ENCODE results near the gene CPNE7. TPM values are rescaled to one million over a fixed set of nuclear protein-coding genes. Genes with fewer than 3 reads are reported as not detected.

CPNE7 gene
- total and polyA plus RNA-seq, 2 donors (not counting 1 experiment from before 2014, with no cell fraction given): 10.2 to 53.0 TPM

- no peak overlapping the region for H2AFZ ChIP-seq (ENCODE audit: low read length)
- peaks cover 26% of the 10 kb centered on the region for H3K4me1 ChIP-seq (ENCODE audit: control insufficient read depth, extremely low read depth, insufficient read depth, low read length)
- no peak for DNase-seq (ENCODE audit: low read depth in 2 of 2)
- no peaks in the 10 kb centered on the region for H3K27me3 ChIP-seq (ENCODE audit: control insufficient read depth, insufficient read depth, low read length)
- no peaks in the 10 kb centered on the region for H3K9me3 ChIP-seq (ENCODE audit: control insufficient read depth, insufficient read depth, low read depth, low read length)
- H3K4me3 ChIP-seq (replicated peaks in 1 of 4; ENCODE audit: control extremely low read depth in 1 of 4, insufficient read depth in 1 of 4, low read depth in 3 of 4, low read length in 4 of 4): peak overlapping the region; percentile 59 to 93 (median 86)
- H3K4me2 ChIP-seq (ENCODE audit: extremely low read depth, insufficient read depth, low read length): peak overlapping the region; percentile 64
- peaks cover 25% of the 10 kb centered on the region for H3K36me3 ChIP-seq (ENCODE audit: control insufficient read depth, insufficient read depth, low read length)
- peaks cover 3% of the 10 kb centered on the region for H4K20me1 ChIP-seq (ENCODE audit: control insufficient read depth, extremely low read depth, insufficient read depth, low read length)
- TF ChIP-seq CTCF (conservative IDR thresholded peaks at IDR 0.05 in 1 of 2, IDR thresholded peaks at IDR 0.05 in 1 of 2; ENCODE audit: low read depth in 1 of 2, low read length in 2 of 2): no peak
- TF ChIP-seq EZH2 (IDR thresholded peaks at IDR 0.05; ENCODE audit: low read length, missing control alignments): no peak
- H3K27ac ChIP-seq (ENCODE audit: insufficient read depth, low read length): no peak overlapping the region
- peaks cover 31% of the 10 kb centered on the region for H3K79me2 ChIP-seq (ENCODE audit: control insufficient read depth, insufficient read depth, low read length)
- H3K9ac ChIP-seq (ENCODE audit: insufficient read depth, low read length): peak overlapping the region; percentile 51
Measured at GRCh38 chr16:89561884-89562599, 13.5 kb upstream of the CPNE7 start.

- peaks cover 3% of the 10 kb centered on the region for H4K20me1 ChIP-seq (ENCODE audit: control insufficient read depth, extremely low read depth, insufficient read depth, low read length)
- H3K36me3 ChIP-seq (ENCODE audit: control insufficient read depth, insufficient read depth, low read length): peaks cover 25% of the 10 kb centered on the region
- H3K9me3 ChIP-seq (ENCODE audit: control insufficient read depth, insufficient read depth, low read depth, low read length): no peaks in the 10 kb centered on the region
- TF ChIP-seq EZH2 (IDR thresholded peaks at IDR 0.05; ENCODE audit: low read length, missing control alignments) (no peak), CTCF (conservative IDR thresholded peaks at IDR 0.05 in 1 of 2, IDR thresholded peaks at IDR 0.05 in 1 of 2; ENCODE audit: low read depth in 1 of 2, low read length in 2 of 2) (no peak)
- H3K4me3 ChIP-seq (replicated peaks in 1 of 4; ENCODE audit: control extremely low read depth in 1 of 4, insufficient read depth in 1 of 4, low read depth in 3 of 4, low read length in 4 of 4): peak overlapping the region in 3 of 4 experiments; percentile 8 to 82 (median 31)
- H3K79me2 ChIP-seq (ENCODE audit: control insufficient read depth, insufficient read depth, low read length): peaks cover 31% of the 10 kb centered on the region
- H3K27me3 ChIP-seq (ENCODE audit: control insufficient read depth, insufficient read depth, low read length): no peaks in the 10 kb centered on the region
- no peak overlapping the region for H3K27ac ChIP-seq (ENCODE audit: insufficient read depth, low read length)
- peak overlapping the region; percentile 38 for H3K4me2 ChIP-seq (ENCODE audit: extremely low read depth, insufficient read depth, low read length)
- H2AFZ ChIP-seq (ENCODE audit: low read length): no peak overlapping the region
- DNase-seq (ENCODE audit: low read depth in 2 of 2): no peak
- peaks cover 26% of the 10 kb centered on the region for H3K4me1 ChIP-seq (ENCODE audit: control insufficient read depth, extremely low read depth, insufficient read depth, low read length)
- no peak overlapping the region for H3K9ac ChIP-seq (ENCODE audit: insufficient read depth, low read length)
Measured at GRCh38 chr16:89562939-89563338, 12.6 kb upstream of the CPNE7 start.

GRCh38 chr16:89563639-89564392 is 11.7 kb upstream of the CPNE7 start:
- Histone ChIP-seq H3K4me3 (replicated peaks in 1 of 4; ENCODE audit: control extremely low read depth in 1 of 4, insufficient read depth in 1 of 4, low read depth in 3 of 4, low read length in 4 of 4) (peak overlapping the region in 1 of 4 experiments; percentile 8), H3K4me1 (ENCODE audit: control insufficient read depth, extremely low read depth, insufficient read depth, low read length) (peaks cover 25% of the 10 kb centered on the region), H3K36me3 (ENCODE audit: control insufficient read depth, insufficient read depth, low read length) (peaks cover 25% of the 10 kb centered on the region), H3K4me2 (ENCODE audit: extremely low read depth, insufficient read depth, low read length) (peak overlapping the region; percentile 38), H3K9me3 (ENCODE audit: control insufficient read depth, insufficient read depth, low read depth, low read length) (no peaks in the 10 kb centered on the region), H2AFZ (ENCODE audit: low read length) (no peak overlapping the region), H3K79me2 (ENCODE audit: control insufficient read depth, insufficient read depth, low read length) (peaks cover 31% of the 10 kb centered on the region), H4K20me1 (ENCODE audit: control insufficient read depth, extremely low read depth, insufficient read depth, low read length) (peaks cover 3% of the 10 kb centered on the region), H3K27me3 (ENCODE audit: control insufficient read depth, insufficient read depth, low read length) (no peaks in the 10 kb centered on the region), H3K27ac (ENCODE audit: insufficient read depth, low read length) (no peak overlapping the region), H3K9ac (ENCODE audit: insufficient read depth, low read length) (no peak overlapping the region)
- no peak for DNase-seq (ENCODE audit: low read depth in 2 of 2)
- TF ChIP-seq CTCF (conservative IDR thresholded peaks at IDR 0.05 in 1 of 2, IDR thresholded peaks at IDR 0.05 in 1 of 2; ENCODE audit: low read depth in 1 of 2, low read length in 2 of 2): no peak
- TF ChIP-seq EZH2 (IDR thresholded peaks at IDR 0.05; ENCODE audit: low read length, missing control alignments): no peak
